K562 (cell line): Measurements from ENCODE around the gene ERC2. TPM values are rescaled to one million over a fixed set of nuclear protein-coding genes. Genes with fewer than 3 reads are reported as not detected.

Experiments used
- MAFK ChIP-seq: IDR thresholded peaks from 2 replicates; pipeline ENCODE4 v1.6.1; 2011; ENCODE audit warnings: low read length, improper control_type of control experiment
- ZNF146 ChIP-seq: IDR thresholded peaks from one replicate; pipeline ENCODE4 v1.6.1; 2018; ENCODE audit warnings: missing compliant biosample characterization; ENCODE audit not compliant: unreplicated experiment
- polyA plus RNA-seq, 8 experiments: library from polyadenylated mRNA; depleted of rRNA in 4 of 8; stranded (reverse) in 5 of 8; unstranded in 3 of 8; fragments of >200 nt; fragmentation: Nextera tagmentation in 2 of 8; fragmentation: Illumina TruSeq in 1 of 8; extraction: Ambion mirVana in 2 of 8; extraction: Trizol in 1 of 8; gene quantifications; 2 replicates each; pipeline versions ENCODE4 v1.2.1 to v1.2.3, GENCODE V29; 2011 to 2014; ENCODE audit warnings: inconsistent platforms in 1 of 8, missing spikeins in 1 of 8
- total RNA-seq, 7 experiments: library from RNA; depleted of rRNA in 6 of 7; stranded (reverse); fragments of >200 nt in 6 of 7; fragmentation: Illumina TruSeq in 2 of 7; extraction: Trizol in 2 of 7; gene quantifications; 2 replicates each; pipeline versions ENCODE4 v1.2.1 to v1.2.3, GENCODE V29; 2011 to 2021; ENCODE audit warnings: low replicate concordance in 1 of 7
- TF ChIP-seq, protein P1 (sequence below): fragments of 250-450 bp; sonication (Bioruptor Pico); IDR thresholded peaks from 2 replicates; pipeline ENCODE4 v1.5.0; 2021; ENCODE audit warnings: mild to moderate bottlenecking, moderate library complexity
- TF ChIP-seq, protein P2 (sequence below): fragments of 250-450 bp; sonication (Bioruptor Pico); IDR thresholded peaks from 2 replicates; pipeline ENCODE4 v1.9.0; 2021; ENCODE audit warnings: mild to moderate bottlenecking
- TF ChIP-seq, protein P3 (sequence below), 2 experiments: fragments of 450-650 bp in 1 of 2; sonication (generic) in 1 of 2; formaldehyde crosslinking in 1 of 2; IDR thresholded peaks; 2 replicates each; pipeline versions ENCODE4 v1.7.1 to v1.9.0; 2016 to 2022; ENCODE audit warnings: inconsistent platforms in 1 of 2, mild to moderate bottlenecking in 1 of 2, missing genetic modification reagents in 1 of 2

ERC2 gene
- total and polyA plus RNA-seq, 9 of the 15 experiments (the other 6 are each of a cell fraction or from before 2014, with no cell fraction given), result 0.04 to 0.18 (median 0.07) TPM; not detected in 2

DNA sequence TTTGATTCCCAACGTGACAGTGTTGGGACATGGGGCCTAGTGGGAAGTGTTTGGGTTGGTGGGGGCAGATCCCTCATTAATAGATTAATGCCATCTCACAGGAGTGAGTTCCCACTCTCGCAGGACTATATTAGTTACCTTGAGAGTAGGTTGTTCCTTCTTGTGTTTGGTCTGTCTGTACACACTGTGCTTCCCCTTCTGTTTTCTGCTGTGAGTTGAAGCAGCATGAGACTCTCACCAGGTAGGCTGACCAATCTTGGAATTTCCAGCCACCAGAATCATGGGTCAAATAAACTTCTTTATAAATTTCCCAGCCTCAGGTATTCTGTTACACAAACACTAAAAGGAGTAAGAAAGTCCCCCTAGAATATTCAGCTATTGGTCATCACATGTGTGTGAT, 145.4 kb downstream of the ERC2 start (continued):
- TF ChIP-seq, protein P1, sequence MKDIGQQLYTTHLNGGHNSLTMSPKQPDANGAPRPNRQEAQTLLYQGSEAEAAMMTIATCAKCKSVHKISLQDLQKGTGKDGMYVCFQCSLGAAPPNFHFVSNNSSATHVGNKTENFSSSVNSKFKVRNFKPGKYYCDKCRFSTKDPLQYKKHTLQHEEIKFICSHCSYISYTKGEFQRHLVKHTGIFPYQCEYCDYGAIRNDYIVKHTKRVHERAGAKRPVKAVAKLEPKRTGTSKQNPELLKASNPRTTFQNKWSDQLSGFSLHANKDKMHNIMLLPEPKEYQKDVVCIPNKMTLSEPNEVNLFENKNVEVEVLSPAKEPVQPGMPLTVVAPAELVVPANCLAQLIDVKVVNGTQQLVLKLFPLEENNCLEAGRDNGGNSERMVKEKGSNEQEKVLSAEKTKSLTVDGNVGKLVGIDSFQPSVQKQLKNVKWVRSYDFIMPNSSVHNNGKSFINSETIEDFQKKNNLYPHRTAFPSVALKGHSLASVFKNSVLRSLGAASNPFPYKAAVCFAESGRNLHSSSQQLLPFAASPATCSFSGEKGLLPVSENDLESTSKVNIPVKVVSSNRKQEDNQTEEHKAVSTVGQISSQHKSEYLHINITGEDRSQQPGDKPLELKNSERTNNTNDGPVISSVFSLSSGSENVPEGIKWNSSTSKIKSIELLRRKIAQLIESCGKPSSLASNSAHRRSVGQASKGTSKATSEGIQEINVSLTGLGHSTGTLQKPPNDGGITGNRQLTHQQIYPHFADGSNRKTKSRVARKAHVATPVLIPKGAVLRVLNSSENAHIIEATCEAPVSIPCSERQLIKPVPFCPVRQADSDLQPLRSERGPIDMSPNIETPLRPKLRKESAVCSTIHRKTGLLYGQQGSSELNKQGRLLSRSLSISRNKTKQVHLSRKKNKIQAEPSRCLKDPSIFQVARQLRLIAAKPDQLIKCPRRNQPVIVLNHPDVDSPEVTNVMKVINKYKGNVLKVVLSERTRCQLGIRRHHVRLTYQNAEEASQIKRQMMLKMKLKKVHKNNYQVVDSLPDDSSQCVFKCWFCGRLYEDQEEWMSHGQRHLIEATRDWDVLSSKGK (CRISPR knock-in tag), result no peak
- TF ChIP-seq, protein P2, sequence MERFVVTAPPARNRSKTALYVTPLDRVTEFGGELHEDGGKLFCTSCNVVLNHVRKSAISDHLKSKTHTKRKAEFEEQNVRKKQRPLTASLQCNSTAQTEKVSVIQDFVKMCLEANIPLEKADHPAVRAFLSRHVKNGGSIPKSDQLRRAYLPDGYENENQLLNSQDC (CRISPR knock-in tag), result no peak
- TF ChIP-seq MAFK (no peak), ZNF146 (CRISPR knock-in tag) (no peak)
- TF ChIP-seq, protein P3, sequence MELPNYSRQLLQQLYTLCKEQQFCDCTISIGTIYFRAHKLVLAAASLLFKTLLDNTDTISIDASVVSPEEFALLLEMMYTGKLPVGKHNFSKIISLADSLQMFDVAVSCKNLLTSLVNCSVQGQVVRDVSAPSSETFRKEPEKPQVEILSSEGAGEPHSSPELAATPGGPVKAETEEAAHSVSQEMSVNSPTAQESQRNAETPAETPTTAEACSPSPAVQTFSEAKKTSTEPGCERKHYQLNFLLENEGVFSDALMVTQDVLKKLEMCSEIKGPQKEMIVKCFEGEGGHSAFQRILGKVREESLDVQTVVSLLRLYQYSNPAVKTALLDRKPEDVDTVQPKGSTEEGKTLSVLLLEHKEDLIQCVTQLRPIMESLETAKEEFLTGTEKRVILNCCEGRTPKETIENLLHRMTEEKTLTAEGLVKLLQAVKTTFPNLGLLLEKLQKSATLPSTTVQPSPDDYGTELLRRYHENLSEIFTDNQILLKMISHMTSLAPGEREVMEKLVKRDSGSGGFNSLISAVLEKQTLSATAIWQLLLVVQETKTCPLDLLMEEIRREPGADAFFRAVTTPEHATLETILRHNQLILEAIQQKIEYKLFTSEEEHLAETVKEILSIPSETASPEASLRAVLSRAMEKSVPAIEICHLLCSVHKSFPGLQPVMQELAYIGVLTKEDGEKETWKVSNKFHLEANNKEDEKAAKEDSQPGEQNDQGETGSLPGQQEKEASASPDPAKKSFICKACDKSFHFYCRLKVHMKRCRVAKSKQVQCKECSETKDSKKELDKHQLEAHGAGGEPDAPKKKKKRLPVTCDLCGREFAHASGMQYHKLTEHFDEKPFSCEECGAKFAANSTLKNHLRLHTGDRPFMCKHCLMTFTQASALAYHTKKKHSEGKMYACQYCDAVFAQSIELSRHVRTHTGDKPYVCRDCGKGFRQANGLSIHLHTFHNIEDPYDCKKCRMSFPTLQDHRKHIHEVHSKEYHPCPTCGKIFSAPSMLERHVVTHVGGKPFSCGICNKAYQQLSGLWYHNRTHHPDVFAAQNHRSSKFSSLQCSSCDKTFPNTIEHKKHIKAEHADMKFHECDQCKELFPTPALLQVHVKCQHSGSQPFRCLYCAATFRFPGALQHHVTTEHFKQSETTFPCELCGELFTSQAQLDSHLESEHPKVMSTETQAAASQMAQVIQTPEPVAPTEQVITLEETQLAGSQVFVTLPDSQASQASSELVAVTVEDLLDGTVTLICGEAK (IDR thresholded peaks at IDR 0.05), result no peak
- TF ChIP-seq, protein P3 (CRISPR knock-in tag; IDR thresholded peaks at IDR 0.05), result no peak
